CD8-positive, alpha-beta memory T cell (primary cell): ENCODE results near the gene UBXN1. TPM values are rescaled to one million over a fixed set of nuclear protein-coding genes. Genes with fewer than 3 reads are reported as not detected.

Source experiments
- CTCF ChIA-PET: fragments of 350-600 bp; sonication (Branson Sonifier 250); formaldehyde crosslinking; loops from one replicate; lab custom pipeline; 2021; ENCODE audit warnings: antibody characterized with exemption; lab: Charles Lee
- POLR2A ChIA-PET: fragments of 350-600 bp; sonication (Branson Sonifier 250); formaldehyde crosslinking; loops from one replicate; lab custom pipeline; 2021; ENCODE audit warnings: antibody characterized with exemption; lab: Charles Lee
- DNase-seq, 5 donors: peaks; one replicate each; pipeline versions ENCODE4 v3.0.0 to v3.0.0-alpha.2; 2020 to 2022; ENCODE audit warnings: mixed read lengths in 1 of 5
- H3K27ac ChIP-seq: one replicate; pipeline ENCODE4 v1.7.0; 2013; ENCODE audit warnings: low read depth, mild to moderate bottlenecking, low read length, moderate library complexity
- H3K27me3 ChIP-seq: 2 replicates; pipeline ENCODE4 v1.7.0; 2013; ENCODE audit warnings: low read length, mild to moderate bottlenecking; ENCODE audit not compliant: insufficient read depth, poor library complexity, severe bottlenecking
- H3K36me3 ChIP-seq: 2 replicates; pipeline ENCODE4 v1.7.0; 2013; ENCODE audit warnings: mild to moderate bottlenecking, low read length, moderate library complexity; ENCODE audit not compliant: insufficient read depth
- H3K4me1 ChIP-seq: 2 replicates; pipeline ENCODE4 v1.7.0; 2013; ENCODE audit warnings: mild to moderate bottlenecking, low read length, moderate library complexity; ENCODE audit not compliant: insufficient read depth
- H3K4me3 ChIP-seq: 2 replicates; pipeline ENCODE4 v1.7.0; 2013; ENCODE audit warnings: mild to moderate bottlenecking, low read length
- H3K9me3 ChIP-seq: 2 replicates; pipeline ENCODE4 v1.7.0; 2013; ENCODE audit warnings: mild to moderate bottlenecking, low read length
- H3K27ac Mint-ChIP-seq, 8 donors: one replicate each; pipeline ENCODE4 v1.8.0; 2020 to 2021; ENCODE audit warnings: mixed read lengths in 8 of 8, mild to moderate bottlenecking in 6 of 8, inconsistent platforms in 3 of 8, moderate library complexity in 3 of 8
- H3K27me3 Mint-ChIP-seq, 2 donors: one replicate each; pipeline ENCODE4 v1.8.0; 2020 to 2021; ENCODE audit warnings: mixed read lengths in 2 of 2, mild to moderate bottlenecking in 1 of 2, moderate library complexity in 1 of 2
- H3K36me3 Mint-ChIP-seq, 3 donors: one replicate each; pipeline ENCODE4 v1.8.0; 2020 to 2021; ENCODE audit warnings: mixed read lengths in 3 of 3, inconsistent platforms in 1 of 3, mild to moderate bottlenecking in 1 of 3
- H3K4me1 Mint-ChIP-seq, 3 donors: one replicate each; pipeline ENCODE4 v1.8.0; 2020 to 2021; ENCODE audit warnings: mixed read lengths in 3 of 3, inconsistent platforms in 1 of 3, mild to moderate bottlenecking in 1 of 3
- H3K4me3 Mint-ChIP-seq, 7 donors: one replicate each; pipeline ENCODE4 v1.8.0; 2020 to 2021; ENCODE audit warnings: mixed read lengths in 7 of 7, mild to moderate bottlenecking in 6 of 7, moderate library complexity in 4 of 7, inconsistent platforms in 2 of 7
- H3K9me3 Mint-ChIP-seq, 5 donors: one replicate each; pipeline ENCODE4 v1.8.0; 2020 to 2022; ENCODE audit warnings: mixed read lengths in 5 of 5, mild to moderate bottlenecking in 3 of 5, moderate library complexity in 2 of 5, inconsistent platforms in 1 of 5
- polyA plus RNA-seq: library from polyadenylated mRNA; unstranded; fragments of 300-500 nt; fragmentation: Illumina TruSeq; gene quantifications from one replicate; pipeline ENCODE4 v1.2.3, GENCODE V29; 2021
- total RNA-seq, 2 experiments: library from RNA; stranded (reverse); gene quantifications; one replicate each; pipeline ENCODE4 v1.2.3, GENCODE V29; 2021

UBXN1 gene
- total and polyA plus RNA-seq, 3 experiments from 2014 or later = 142 to 164 (median 143) TPM

GRCh38 chr11:62671236-62671607, 7.7 kb downstream of the UBXN1 start:
- Mint-ChIP-seq H3K36me3 (peaks cover 0 to 50% (median 4%) of the 10 kb centered on the region in 3 donors), H3K4me1 (peaks cover 40 to 65% (median 57%) of the 10 kb centered on the region in 3 donors)
- H3K4me3 ChIP-seq = peak overlapping the region; percentile 82

GRCh38 chr11:62669420-62670161, 9.3 kb downstream of the UBXN1 start:
- peaks cover 41 to 75% (median 54%) of the 10 kb centered on the region in 3 donors for H3K4me1 Mint-ChIP-seq
- DNase-seq = no peak
- peaks cover 0 to 55% (median 2%) of the 10 kb centered on the region in 3 donors for H3K36me3 Mint-ChIP-seq
- Histone ChIP-seq H3K27ac (peak overlapping the region; percentile 91), H3K4me1 (peaks cover 43% of the 10 kb centered on the region), H3K4me3 (no peak overlapping the region), H3K36me3 (peaks cover 13% of the 10 kb centered on the region), H3K27me3 (no peaks in the 10 kb centered on the region), H3K9me3 (no peaks in the 10 kb centered on the region)
- H3K9me3 Mint-ChIP-seq = no peaks in the 10 kb centered on the region
- peak overlapping the region; percentile 5 to 95 (median 89) for H3K27ac Mint-ChIP-seq
- H3K27me3 Mint-ChIP-seq = peaks cover 0 to 4% of the 10 kb centered on the region in 2 donors
- POLR2A ChIA-PET = interaction anchor here (0.6 to 3.0 kb wide), 8 partner anchors 16 to 192 kb away, joined by 3 to 56 read pairs (median 4); partner anchors contain the start of genes GANAB, INTS5 and TUT1
- CTCF ChIA-PET = interaction anchor here (1.7 to 2.9 kb wide), 2 partner anchors 23 to 25 kb away, joined by 4 to 7 read pairs; partner anchors contain the start of gene GANAB
- H3K4me3 Mint-ChIP-seq = peak overlapping the region in 6 of 7 donors; percentile 20 to 100 (median 96)

More at GRCh38 chr11:62671236-62671607, 7.7 kb downstream of the UBXN1 start:
- no peaks in the 10 kb centered on the region for H3K9me3 ChIP-seq
- ChIA-PET POLR2A (interaction anchor here (0.5 to 3.0 kb wide), 17 partner anchors 18 to 210 kb away, joined by 3 to 56 read pairs (median 6); partner anchors contain the start of genes B3GAT3, GNG3, HNRNPUL2 and INTS5), CTCF (interaction anchor here (0.9 to 2.9 kb wide), 15 partner anchors 8 to 247 kb away, joined by 3 to 8 read pairs (median 4); partner anchors contain the start of genes B3GAT3, EEF1G, GANAB and HNRNPUL2)
- peaks cover 13% of the 10 kb centered on the region for H3K36me3 ChIP-seq
- peaks cover 41% of the 10 kb centered on the region for H3K4me1 ChIP-seq
- Mint-ChIP-seq H3K9me3 (no peaks in the 10 kb centered on the region), H3K27ac (peak overlapping the region; percentile 83 to 98 (median 97)), H3K4me3 (peak overlapping the region; percentile 94 to 100 (median 100)), H3K27me3 (no peaks in the 10 kb centered on the region)
- peak in 2 of 5 donors; percentile 23 to 59 for DNase-seq
- H3K27me3 ChIP-seq = no peaks in the 10 kb centered on the region
- H3K27ac ChIP-seq = peak overlapping the region; percentile 91

- H3K36me3 ChIP-seq = peaks cover 18% of the 10 kb centered on the region
- DNase-seq = no peak
- H3K27me3 Mint-ChIP-seq = peaks cover 0 to 4% of the 10 kb centered on the region in 2 donors
- CTCF ChIA-PET = interaction anchor here (1.0 to 1.9 kb wide), 6 partner anchors 9 to 243 kb away, joined by 3 to 7 read pairs (median 4); partner anchors contain the start of genes B3GAT3, INTS5, TMEM179B and TUT1
- peaks cover 38% of the 10 kb centered on the region for H3K4me1 ChIP-seq
- no peaks in the 10 kb centered on the region for H3K9me3 Mint-ChIP-seq
- H3K4me3 Mint-ChIP-seq = peak overlapping the region; percentile 17 to 100 (median 96)
- H3K9me3 ChIP-seq = no peaks in the 10 kb centered on the region
- no peaks in the 10 kb centered on the region for H3K27me3 ChIP-seq
- peak overlapping the region in 4 of 8 donors; percentile 71 to 99 (median 82) for H3K27ac Mint-ChIP-seq
- H3K4me3 ChIP-seq = peak overlapping the region; percentile 98
- POLR2A ChIA-PET = interaction anchor here (0.7 to 4.6 kb wide), 5 partner anchors 15 to 76 kb away, joined by 3 to 52 read pairs (median 9); partner anchors contain the start of genes GANAB, INTS5, MTA2 and TUT1
- H3K27ac ChIP-seq = no peak overlapping the region
- peaks cover 50 to 74% (median 53%) of the 10 kb centered on the region in 3 donors for H3K4me1 Mint-ChIP-seq
- peaks cover 0 to 54% (median 4%) of the 10 kb centered on the region in 3 donors for H3K36me3 Mint-ChIP-seq
Measured at GRCh38 chr11:62667460-62667859, 11.4 kb downstream of the UBXN1 start.

- no peak for DNase-seq
- no peaks in the 10 kb centered on the region for H3K9me3 ChIP-seq
Measured at GRCh38 chr11:62666259-62666926, 12.5 kb downstream of the UBXN1 start.

GRCh38 chr11:62665599-62666258, 13.1 kb downstream of the UBXN1 start:
- Histone ChIP-seq H3K27me3 (no peaks in the 10 kb centered on the region), H3K9me3 (no peaks in the 10 kb centered on the region), H3K27ac (peak overlapping the region; percentile 89), H3K4me1 (peaks cover 29% of the 10 kb centered on the region), H3K36me3 (peaks cover 18% of the 10 kb centered on the region), H3K4me3 (peak overlapping the region; percentile 98)
- H3K27me3 Mint-ChIP-seq = peaks cover 0 to 4% of the 10 kb centered on the region in 2 donors
- POLR2A ChIA-PET = interaction anchor here (0.5 to 4.6 kb wide), 34 partner anchors 8 to 256 kb away, joined by 3 to 71 read pairs (median 7); partner anchors contain the start of genes B3GAT3, BSCL2, EEF1G and GANAB
- H3K9me3 Mint-ChIP-seq = no peaks in the 10 kb centered on the region
- peak; percentile 53 to 84 (median 57) for DNase-seq
- H3K36me3 Mint-ChIP-seq = peaks cover 0 to 49% (median 4%) of the 10 kb centered on the region in 3 donors
- H3K4me1 Mint-ChIP-seq = peaks cover 37 to 58% (median 37%) of the 10 kb centered on the region in 3 donors
- CTCF ChIA-PET = interaction anchor here (0.7 to 3.4 kb wide), 22 partner anchors 10 to 282 kb away, joined by 3 to 44 read pairs (median 4); partner anchors contain the start of genes EEF1G, EML3, GANAB and INTS5
- peak overlapping the region; percentile 94 to 99 (median 96) for H3K27ac Mint-ChIP-seq
- H3K4me3 Mint-ChIP-seq = peak overlapping the region; percentile 96 to 100 (median 97)

More at GRCh38 chr11:62666259-62666926, 12.5 kb downstream of the UBXN1 start:
- Histone ChIP-seq H3K4me1 (peaks cover 34% of the 10 kb centered on the region), H3K36me3 (peaks cover 18% of the 10 kb centered on the region), H3K27me3 (no peaks in the 10 kb centered on the region), H3K27ac (peak overlapping the region; percentile 89), H3K4me3 (peak overlapping the region; percentile 98)
- H3K4me1 Mint-ChIP-seq = peaks cover 44 to 64% (median 44%) of the 10 kb centered on the region in 3 donors
- H3K4me3 Mint-ChIP-seq = peak overlapping the region; percentile 96 to 100 (median 97)
- no peaks in the 10 kb centered on the region for H3K9me3 Mint-ChIP-seq
- H3K27me3 Mint-ChIP-seq = peaks cover 0 to 4% of the 10 kb centered on the region in 2 donors
- ChIA-PET POLR2A (interaction anchor here (0.5 to 4.6 kb wide), 17 partner anchors 7 to 215 kb away, joined by 3 to 71 read pairs (median 12); partner anchors contain the start of genes B3GAT3, BSCL2, GANAB and GNG3), CTCF (interaction anchor here (1.0 to 3.4 kb wide), 8 partner anchors 10 to 242 kb away, joined by 4 to 44 read pairs (median 9); partner anchors contain the start of genes EML3, TMEM179B and TUT1)
- peak overlapping the region; percentile 80 to 99 (median 94) for H3K27ac Mint-ChIP-seq
- H3K36me3 Mint-ChIP-seq = peaks cover 0 to 51% (median 4%) of the 10 kb centered on the region in 3 donors

- peak within 1 kb of the TSS; percentile 96 to 100 (median 97) for H3K4me3 Mint-ChIP-seq
- Histone ChIP-seq H3K4me1 (peaks cover 24% of the 10 kb centered on the region), H3K9me3 (no peaks in the 10 kb centered on the region), H3K36me3 (peaks cover 18% of the 10 kb centered on the region), H3K27ac (peak within 1 kb of the TSS; percentile 89), H3K4me3 (peak within 1 kb of the TSS; percentile 98), H3K27me3 (no peaks in the 10 kb centered on the region)
- H3K9me3 Mint-ChIP-seq = no peaks in the 10 kb centered on the region
- H3K36me3 Mint-ChIP-seq = peaks cover 0 to 49% (median 4%) of the 10 kb centered on the region in 3 donors
- ChIA-PET CTCF (interaction anchor here (0.7 to 3.4 kb wide), 27 partner anchors 11 to 282 kb away, joined by 3 to 44 read pairs (median 4); partner anchors contain the start of genes EEF1G, EML3, GANAB and INTS5), POLR2A (interaction anchor here (0.5 to 4.6 kb wide), 39 partner anchors 8 to 255 kb away, joined by 3 to 71 read pairs (median 6); partner anchors contain the start of genes B3GAT3, BSCL2, EEF1G and GANAB)
- DNase-seq = peak; percentile 89 to 97 (median 94)
- H3K27me3 Mint-ChIP-seq = peaks cover 0 to 4% of the 10 kb centered on the region in 2 donors
- peaks cover 33 to 53% (median 33%) of the 10 kb centered on the region in 3 donors for H3K4me1 Mint-ChIP-seq
- peak within 1 kb of the TSS; percentile 94 to 99 (median 96) for H3K27ac Mint-ChIP-seq
Measured at GRCh38 chr11:62665075-62665598, 13.7 kb downstream of the UBXN1 start, which contains the start of the genes C11orf98 and CSKMT. TSS of gene C11orf98 (minus strand) at chr11:62665210. CDS start at chr11:62665169, 41 bp downstream. TSS of gene CSKMT (plus strand) at chr11:62665312. CDS start at chr11:62665880, 568 bp downstream.
